Rectal smooth muscle tissue (tissue), 1 donor: ENCODE measurements around the gene GRIA4.

Source experiments
- H3K27ac ChIP-seq: one replicate; pipeline ENCODE4 v1.7.0; 2013; ENCODE audit warnings: low read depth, low read length, inconsistent platforms
- H3K27me3 ChIP-seq: one replicate; pipeline ENCODE4 v1.7.0; 2013; ENCODE audit warnings: low read length; ENCODE audit not compliant: control insufficient read depth, insufficient read depth
- H3K36me3 ChIP-seq: one replicate; pipeline ENCODE4 v1.7.0; 2013; ENCODE audit warnings: low read length; ENCODE audit not compliant: control insufficient read depth, insufficient read depth
- H3K4me1 ChIP-seq: one replicate; pipeline ENCODE4 v1.7.0; 2013; ENCODE audit warnings: low read length; ENCODE audit not compliant: control insufficient read depth, insufficient read depth
- H3K4me3 ChIP-seq: one replicate; pipeline ENCODE4 v1.7.0; 2013; ENCODE audit warnings: low read length
- H3K9ac ChIP-seq: one replicate; pipeline ENCODE4 v1.7.0; 2013; ENCODE audit warnings: low read length

Gene GRIA4

GRCh38 chr11:105821781-105822180 is 211.9 kb downstream of the GRIA4 start:
- no peak overlapping the region for H3K9ac ChIP-seq
- no peaks in the 10 kb centered on the region for H3K27me3 ChIP-seq
- no peak overlapping the region for H3K4me3 ChIP-seq
- no peak overlapping the region for H3K27ac ChIP-seq
- H3K4me1 ChIP-seq = no peaks in the 10 kb centered on the region
- H3K36me3 ChIP-seq = no peaks in the 10 kb centered on the region

GRCh38 chr11:105823495-105824033 is 213.7 kb downstream of the GRIA4 start:
- Histone ChIP-seq H3K4me3 (no peak overlapping the region), H3K9ac (no peak overlapping the region), H3K36me3 (no peaks in the 10 kb centered on the region), H3K4me1 (no peaks in the 10 kb centered on the region), H3K27ac (no peak overlapping the region), H3K27me3 (no peaks in the 10 kb centered on the region)

GRCh38 chr11:105824457-105825013 is 214.7 kb downstream of the GRIA4 start:
- Histone ChIP-seq H3K36me3 (no peaks in the 10 kb centered on the region), H3K4me1 (no peaks in the 10 kb centered on the region), H3K27ac (no peak overlapping the region), H3K27me3 (no peaks in the 10 kb centered on the region), H3K9ac (no peak overlapping the region), H3K4me3 (no peak overlapping the region)

- H3K36me3 ChIP-seq = no peaks in the 10 kb centered on the region
- no peak overlapping the region for H3K9ac ChIP-seq
- H3K4me1 ChIP-seq = no peaks in the 10 kb centered on the region
- H3K4me3 ChIP-seq = no peak overlapping the region
- no peak overlapping the region for H3K27ac ChIP-seq
- H3K27me3 ChIP-seq = no peaks in the 10 kb centered on the region
Measured at GRCh38 chr11:105825141-105825540, 215.3 kb downstream of the GRIA4 start.

- Histone ChIP-seq H3K4me3 (no peak overlapping the region), H3K36me3 (no peaks in the 10 kb centered on the region), H3K9ac (no peak overlapping the region)
Measured at GRCh38 chr11:105827906-105828305, 218.0 kb downstream of the GRIA4 start.

GRCh38 chr11:105829084-105829483 is 219.2 kb downstream of the GRIA4 start:
- H3K27me3 ChIP-seq = no peaks in the 10 kb centered on the region
- H3K36me3 ChIP-seq = no peaks in the 10 kb centered on the region
- no peak overlapping the region for H3K4me3 ChIP-seq
- H3K9ac ChIP-seq = no peak overlapping the region
- H3K27ac ChIP-seq = no peak overlapping the region
- no peaks in the 10 kb centered on the region for H3K4me1 ChIP-seq

More at GRCh38 chr11:105827906-105828305, 218.0 kb downstream of the GRIA4 start:
- no peaks in the 10 kb centered on the region for H3K4me1 ChIP-seq
- no peaks in the 10 kb centered on the region for H3K27me3 ChIP-seq
- no peak overlapping the region for H3K27ac ChIP-seq

- Histone ChIP-seq H3K4me1 (no peaks in the 10 kb centered on the region), H3K36me3 (no peaks in the 10 kb centered on the region), H3K4me3 (no peak overlapping the region), H3K9ac (no peak overlapping the region), H3K27me3 (no peaks in the 10 kb centered on the region), H3K27ac (no peak overlapping the region)
Measured at GRCh38 chr11:105834461-105834860, 224.6 kb downstream of the GRIA4 start.

GRCh38 chr11:105838668-105839384 is 229.0 kb downstream of the GRIA4 start:
- Histone ChIP-seq H3K27me3 (no peaks in the 10 kb centered on the region), H3K27ac (no peak overlapping the region), H3K4me3 (no peak overlapping the region), H3K36me3 (no peaks in the 10 kb centered on the region), H3K4me1 (no peaks in the 10 kb centered on the region), H3K9ac (no peak overlapping the region)

GRCh38 chr11:105840391-105840790 is 230.5 kb downstream of the GRIA4 start:
- Histone ChIP-seq H3K27ac (no peak overlapping the region), H3K4me3 (no peak overlapping the region), H3K9ac (no peak overlapping the region), H3K27me3 (no peaks in the 10 kb centered on the region), H3K4me1 (no peaks in the 10 kb centered on the region), H3K36me3 (no peaks in the 10 kb centered on the region)

- Histone ChIP-seq H3K27ac (no peak overlapping the region), H3K4me1 (no peaks in the 10 kb centered on the region), H3K36me3 (no peaks in the 10 kb centered on the region), H3K4me3 (no peak overlapping the region), H3K27me3 (no peaks in the 10 kb centered on the region), H3K9ac (no peak overlapping the region)
Measured at GRCh38 chr11:105852403-105852802, 242.5 kb downstream of the GRIA4 start.

GRCh38 chr11:105854269-105854668 is 244.4 kb downstream of the GRIA4 start:
- Histone ChIP-seq H3K36me3 (no peaks in the 10 kb centered on the region), H3K27me3 (no peaks in the 10 kb centered on the region), H3K9ac (no peak overlapping the region), H3K4me3 (no peak overlapping the region), H3K4me1 (no peaks in the 10 kb centered on the region), H3K27ac (no peak overlapping the region)

GRCh38 chr11:105856954-105857353 is 247.1 kb downstream of the GRIA4 start:
- Histone ChIP-seq H3K27me3 (no peaks in the 10 kb centered on the region), H3K4me3 (no peak overlapping the region), H3K4me1 (no peaks in the 10 kb centered on the region), H3K36me3 (no peaks in the 10 kb centered on the region), H3K27ac (no peak overlapping the region), H3K9ac (no peak overlapping the region)

GRCh38 chr11:105857728-105858127 is 247.9 kb downstream of the GRIA4 start:
- Histone ChIP-seq H3K4me1 (no peaks in the 10 kb centered on the region), H3K36me3 (no peaks in the 10 kb centered on the region), H3K27ac (no peak overlapping the region), H3K9ac (no peak overlapping the region), H3K27me3 (no peaks in the 10 kb centered on the region), H3K4me3 (no peak overlapping the region)
